Measurements from ENCODE around the gene FBXW11.
"Not testable (repeated sequence)": the region's sequence is repeated elsewhere in the genome, so short reads cannot be mapped to it uniquely, and the experiment has no call there.

FBXW11 gene

GRCh38 chr5:171980792-171981191 lies 25.6 kb downstream of the FBXW11 start:
- DNase-seq, result no peak

DNA sequence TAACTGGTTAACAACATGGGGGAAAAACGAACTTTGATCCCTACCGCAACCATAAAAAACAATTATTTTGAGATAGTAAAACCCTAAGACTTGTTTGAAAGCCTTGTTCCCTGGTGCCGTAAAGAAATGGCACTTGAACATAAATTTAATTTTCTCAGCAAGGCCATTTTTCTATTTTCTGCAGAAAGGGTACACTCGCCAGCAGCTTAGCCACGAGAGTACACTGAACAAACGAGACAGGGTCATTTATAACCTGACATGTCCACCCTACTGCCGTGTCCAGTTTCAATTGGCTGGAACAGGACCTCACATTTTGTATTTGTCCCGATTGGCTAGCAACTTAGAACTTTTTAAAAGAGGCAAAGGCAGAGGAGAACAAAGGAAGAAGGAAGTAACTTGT lies 26.8 kb downstream of the FBXW11 start:
- DNase-seq, result no peak

- DNase-seq, result no peak
These were observed 27.9 kb downstream of the FBXW11 start for GRCh38 chr5:171978519-171978918.

DNA sequence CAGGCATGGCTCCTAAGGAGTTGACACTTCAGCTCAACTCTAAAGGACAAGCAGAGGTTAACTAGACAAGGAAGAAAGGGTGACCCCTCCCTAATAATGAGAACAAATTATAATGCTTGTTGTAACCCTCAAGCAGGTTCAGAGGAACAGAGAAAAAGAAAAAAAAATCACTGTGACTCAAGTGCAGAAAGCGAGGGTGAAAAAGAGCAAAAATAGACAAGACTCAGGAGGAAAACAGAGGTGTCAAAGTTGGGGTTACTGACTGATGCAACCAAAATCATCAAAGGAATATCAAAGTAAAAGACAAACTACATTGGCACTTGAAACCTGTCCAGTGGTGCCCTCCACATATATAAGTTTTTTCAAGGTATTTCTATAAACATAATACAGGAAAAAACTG lies 28.4 kb downstream of the FBXW11 start:
- DNase-seq, result no peak

DNA sequence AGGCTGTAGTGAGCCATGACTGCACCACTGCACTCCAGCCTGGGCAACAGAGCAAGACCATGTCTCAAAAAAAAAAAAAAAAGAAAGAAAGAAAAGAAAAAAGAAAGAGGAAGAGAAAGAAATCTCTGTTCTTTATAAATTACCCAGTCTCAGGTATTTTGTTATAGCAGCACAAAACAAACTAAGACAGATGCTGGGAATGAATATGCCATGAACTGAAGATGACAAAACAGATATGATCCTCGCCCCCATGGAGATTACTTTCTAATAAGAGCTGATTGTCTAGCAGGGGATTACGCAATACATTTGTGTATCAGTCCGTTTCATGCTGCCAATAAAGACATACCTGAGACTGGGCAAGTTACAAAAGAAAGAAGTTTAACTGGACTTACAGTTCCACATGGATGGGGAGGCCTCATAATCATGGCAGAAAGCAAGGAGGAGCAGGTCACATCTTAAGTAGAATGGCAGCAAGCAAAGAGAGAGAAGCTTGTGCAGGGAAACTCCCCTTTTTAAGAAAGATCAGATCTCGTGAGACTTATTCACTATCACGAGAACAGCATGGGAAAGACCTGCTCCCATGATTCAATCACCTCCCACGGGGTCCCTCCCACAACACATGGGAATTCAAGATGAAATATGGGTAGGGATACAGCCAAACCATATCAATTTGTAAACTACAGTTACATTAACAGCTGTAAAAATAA lies 29.0 kb downstream of the FBXW11 start:
- DNase-seq, result not testable (repeated sequence)

- no peak for DNase-seq
These were observed 30.4 kb downstream of the FBXW11 start for GRCh38 chr5:171975877-171976667.

DNA sequence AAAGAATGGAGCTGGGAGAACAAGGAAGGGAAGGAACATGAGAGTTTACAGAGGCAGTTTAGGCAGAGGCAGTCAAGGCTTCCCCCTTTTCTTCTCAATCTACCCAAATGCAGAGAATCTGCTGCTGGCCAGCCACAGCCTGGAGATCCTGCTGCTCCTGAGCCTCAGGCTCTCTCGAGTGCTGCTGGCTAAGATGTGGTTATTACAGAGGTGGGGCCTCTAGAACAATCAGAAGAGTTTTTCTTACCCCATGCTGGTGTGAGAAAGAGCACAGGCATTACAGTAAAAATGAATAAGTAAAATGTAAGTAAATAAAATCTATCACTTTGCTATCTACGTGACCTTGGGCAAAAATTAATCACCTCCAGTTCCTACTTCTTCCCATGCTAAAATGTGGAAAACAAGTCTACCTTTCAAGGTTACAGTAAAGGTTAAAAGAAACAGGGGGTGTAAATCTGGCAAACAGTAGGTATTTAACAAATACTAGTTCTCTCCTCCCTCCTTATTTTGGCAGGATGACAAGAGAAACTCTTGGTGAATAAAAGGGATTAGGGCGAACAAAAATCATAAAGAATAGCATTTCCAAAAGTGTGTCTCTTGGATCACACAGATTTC lies 31.1 kb downstream of the FBXW11 start:
- DNase-seq, result no peak

- no peak for DNase-seq
These were observed 35.6 kb downstream of the FBXW11 start for GRCh38 chr5:171970826-171971225.

DNA sequence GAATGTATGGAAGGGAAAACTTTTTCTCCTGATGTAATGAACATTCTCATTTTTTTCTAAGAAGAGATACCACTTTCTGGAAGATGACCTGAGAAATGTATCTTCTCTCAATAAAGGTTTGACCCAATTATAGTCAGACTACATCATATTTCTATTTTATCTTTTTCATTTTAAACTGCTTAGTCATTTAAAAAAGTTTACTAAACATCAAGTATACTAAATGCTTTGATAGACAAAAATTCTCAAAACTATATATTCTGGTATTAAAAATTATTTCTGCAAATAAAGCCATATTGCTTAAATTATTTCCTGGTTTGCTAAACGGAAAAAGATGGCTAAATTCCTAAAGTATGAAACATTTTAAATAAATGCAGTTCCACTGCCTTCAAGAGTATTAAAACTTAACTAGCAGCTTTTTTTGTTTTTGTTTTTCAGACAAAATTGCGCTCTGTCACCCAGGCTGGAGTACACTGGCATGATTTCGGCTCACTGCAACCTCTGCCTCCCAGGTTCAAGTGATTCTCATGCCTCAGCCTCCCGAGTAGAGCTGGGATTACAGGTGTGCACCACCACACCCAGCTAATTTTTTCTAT lies 37.1 kb downstream of the FBXW11 start:
- no peak for DNase-seq

- DNase-seq, result no peak
These were observed 37.9 kb downstream of the FBXW11 start for GRCh38 chr5:171968531-171968930.

DNA sequence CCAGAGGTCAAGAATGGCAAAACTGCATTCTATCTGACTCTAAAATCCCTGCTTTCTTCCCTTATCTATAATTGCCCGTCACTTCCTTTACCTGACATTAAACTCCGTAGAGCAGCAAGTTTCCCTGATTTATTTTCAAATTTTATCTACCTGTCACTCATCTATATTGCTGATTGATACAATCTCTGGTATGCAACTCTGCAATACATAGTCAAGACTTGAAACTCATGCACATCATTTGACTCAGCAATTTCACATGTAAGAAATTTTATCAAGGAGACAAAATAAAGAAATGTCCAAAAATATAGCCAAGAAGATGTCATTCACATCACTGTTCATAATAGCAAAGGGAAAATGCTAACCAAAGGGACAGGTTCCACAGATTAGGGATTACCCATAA lies 39.5 kb downstream of the FBXW11 start:
- no peak for DNase-seq

- no peak for DNase-seq
These were observed 40.2 kb downstream of the FBXW11 start for GRCh38 chr5:171966270-171966669.

- DNase-seq, result no peak
These were observed 40.7 kb downstream of the FBXW11 start for GRCh38 chr5:171965745-171966144.

- DNase-seq, result no peak
These were observed 43.0 kb downstream of the FBXW11 start for GRCh38 chr5:171963416-171963815.

- no peak for DNase-seq
These were observed 45.3 kb downstream of the FBXW11 start for GRCh38 chr5:171961117-171961516.

- no peak for DNase-seq
These were observed 48.7 kb downstream of the FBXW11 start for GRCh38 chr5:171957591-171958251.

DNA sequence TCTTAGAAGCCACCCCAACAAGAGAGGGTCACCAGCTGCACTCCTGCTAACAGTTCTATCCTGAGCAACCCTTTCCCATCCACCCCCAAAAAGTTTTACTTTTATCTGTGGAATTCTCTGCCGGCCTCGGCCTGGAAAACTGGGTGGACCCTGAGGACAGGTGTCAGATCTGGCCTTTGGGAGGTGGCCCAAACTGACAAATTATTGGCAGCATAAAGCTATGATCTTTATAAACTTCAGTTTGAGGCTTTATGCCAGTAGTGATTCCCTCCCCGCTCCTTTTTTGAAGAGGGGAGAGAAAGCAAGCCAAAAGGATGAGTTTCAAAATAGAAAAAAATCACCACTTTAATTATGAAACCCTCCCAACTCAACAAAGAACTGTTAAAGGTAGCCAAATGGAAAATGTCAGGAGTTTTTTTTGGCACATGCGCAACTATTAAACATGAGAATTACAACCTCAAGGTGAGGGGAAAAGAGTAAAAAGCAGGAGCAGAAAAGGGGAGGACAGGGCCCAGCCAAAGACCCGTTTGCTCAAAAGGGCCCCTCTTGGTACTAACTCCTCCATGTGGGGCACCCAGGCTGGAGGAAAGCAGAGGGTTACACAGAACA lies 49.4 kb downstream of the FBXW11 start:
- no peak for DNase-seq

- no peak for DNase-seq
These were observed 50.1 kb downstream of the FBXW11 start for GRCh38 chr5:171956314-171956713.

DNA sequence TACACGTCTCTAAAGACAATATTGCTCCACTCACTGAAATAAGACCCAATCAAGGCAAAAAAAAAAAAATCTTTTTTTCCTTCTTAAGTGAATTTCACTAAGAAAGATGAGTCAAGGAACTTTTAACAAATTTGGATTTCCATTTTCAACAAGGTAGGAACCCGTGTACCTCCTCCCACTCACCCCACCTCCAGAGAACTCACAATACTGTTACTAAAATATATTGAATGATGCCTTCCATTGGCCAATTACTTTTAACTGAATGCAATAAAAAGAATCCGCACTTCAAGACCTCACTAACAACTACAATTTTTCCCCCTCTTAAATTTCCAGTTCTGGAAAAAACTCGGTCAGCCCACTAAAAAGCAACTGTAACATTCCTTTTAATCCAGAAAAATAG lies 50.7 kb downstream of the FBXW11 start:
- DNase-seq, result no peak

- no peak for DNase-seq
These were observed 51.7 kb downstream of the FBXW11 start for GRCh38 chr5:171954721-171955120.

GRCh38 chr5:171953860-171954701 lies 52.4 kb downstream of the FBXW11 start:
- no peak for DNase-seq

DNA sequence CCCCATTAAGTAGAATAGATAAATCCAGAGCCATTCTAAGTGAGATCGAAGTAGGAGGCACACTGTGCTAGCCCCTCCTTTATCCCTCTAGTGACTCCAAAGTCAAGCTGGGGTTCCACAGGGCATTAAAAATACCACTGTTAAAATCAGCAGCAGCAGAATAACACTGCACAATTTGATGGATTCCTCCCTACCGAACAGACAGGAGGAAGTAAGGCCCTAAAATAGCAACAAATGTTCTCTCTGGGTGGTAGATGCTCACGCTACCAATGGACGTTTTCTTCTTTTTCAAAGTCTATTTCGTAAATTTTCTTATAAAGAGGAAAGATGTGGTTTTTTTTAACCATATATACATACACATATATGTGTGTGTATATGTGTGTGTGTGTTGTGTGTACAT lies 54.4 kb downstream of the FBXW11 start:
- DNase-seq, result no peak
